ENCODE data around the gene DCLK2. TPM values are rescaled to one million over a fixed set of nuclear protein-coding genes. Genes with fewer than 3 reads are reported as not detected.

The DCLK2 gene
- total and polyA plus RNA-seq, 2 of the 8 experiments (the other 6 are each of a cell fraction or from before 2014, with no cell fraction given): 0.32 to 0.37 TPM

DNA sequence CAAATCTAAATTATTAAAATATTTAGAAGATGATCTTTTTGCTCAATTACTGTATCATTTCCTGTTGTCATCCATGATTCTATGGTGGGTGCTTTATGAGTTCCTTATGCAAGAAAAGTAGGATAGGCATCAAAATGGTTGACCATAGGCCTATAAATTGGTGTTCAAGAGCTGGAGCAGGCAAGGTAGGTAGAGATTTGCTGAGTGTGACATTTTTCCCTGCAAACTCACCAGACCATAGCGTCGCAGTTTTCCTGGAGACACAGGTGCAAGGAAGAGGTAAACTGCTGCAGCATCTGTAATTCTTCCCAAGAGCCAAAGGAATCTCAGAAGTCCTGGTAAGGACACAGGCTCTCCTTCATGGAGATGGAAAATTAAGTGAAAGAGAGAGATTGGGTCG lies 33.7 kb upstream of the DCLK2 start:
- Histone ChIP-seq H3K4me1 (replicated peaks in 1 of 4; ENCODE audit: control insufficient read depth in 3 of 4, insufficient read depth in 4 of 4, low read length in 3 of 4) (peaks cover 0 to 3% (median 1%) of the 10 kb centered on the region in 4 experiments; a peak in 2 of 7 replicates), H2BK5ac (ENCODE audit: low read depth, low read length) (no peak overlapping the region), H3K27me3 (replicated peaks in 1 of 4; ENCODE audit: control insufficient read depth in 3 of 4, extremely low read depth in 1 of 4, insufficient read depth in 3 of 4, low read length in 3 of 4) (no peaks in the 10 kb centered on the region), H3K27ac (ENCODE audit: low read depth, low read length) (no peak overlapping the region), H3K79me2 (ENCODE audit: control insufficient read depth in 1 of 2, insufficient read depth in 2 of 2, low read length in 2 of 2) (no peaks in the 10 kb centered on the region), H4K91ac (replicated peaks; ENCODE audit: insufficient read length, low read length) (no peak overlapping the region), H3K4ac (replicated peaks; ENCODE audit: insufficient read length, low read depth, low read length) (no peak overlapping the region), H3K18ac (ENCODE audit: extremely low read depth, low read length) (no peak overlapping the region), H2AFZ (ENCODE audit: low read length) (no peak overlapping the region), H2BK15ac (ENCODE audit: low read length) (no peak overlapping the region), H4K5ac (ENCODE audit: insufficient read length, low read depth, low read length) (no peak overlapping the region), H3K23ac (ENCODE audit: insufficient read length) (no peak overlapping the region), H2BK120ac (replicated peaks; ENCODE audit: low read depth, low read length) (no peak overlapping the region), H3K4me2 (ENCODE audit: insufficient read depth in 1 of 2, low read depth in 2 of 2, low read length in 2 of 2) (no peak overlapping the region), H3K9ac (replicated peaks in 1 of 4; ENCODE audit: extremely low read depth in 1 of 4, low read depth in 3 of 4, low read length in 3 of 4) (no peak overlapping the region), H4K8ac (ENCODE audit: extremely low read depth, insufficient read depth, low read length) (no peak overlapping the region), H4K20me1 (replicated peaks in 1 of 2; ENCODE audit: control insufficient read depth in 1 of 2, insufficient read depth in 2 of 2, low read length in 2 of 2) (no peaks in the 10 kb centered on the region), H3K9me3 (ENCODE audit: insufficient read depth in 2 of 2, low read depth in 1 of 2, low read length in 1 of 2) (no peaks in the 10 kb centered on the region), H3K14ac (ENCODE audit: insufficient read length) (no peak overlapping the region), H2BK12ac (ENCODE audit: low read depth, low read length) (no peak overlapping the region), H3K23me2 (ENCODE audit: low read depth, low read length) (no peaks in the 10 kb centered on the region), H3K4me3 (ENCODE audit: extremely low read depth in 1 of 4, insufficient read depth in 2 of 4, low read depth in 3 of 4, low read length in 4 of 4) (no peak overlapping the region), H2AK5ac (ENCODE audit: low read depth, low read length) (no peak overlapping the region), H3K79me1 (ENCODE audit: low read depth, low read length) (no peaks in the 10 kb centered on the region), H2BK20ac (ENCODE audit: low read length) (no peak overlapping the region), H3K36me3 (ENCODE audit: control insufficient read depth in 2 of 4, insufficient read depth in 4 of 4, low read length in 3 of 4) (no peaks in the 10 kb centered on the region), H3K56ac (replicated peaks; ENCODE audit: insufficient read length, low read depth, low read length) (no peak overlapping the region)
- ChIA-PET CTCF (ENCODE audit: partially characterized antibody) (no interaction called here), POLR2A (ENCODE audit: partially characterized antibody) (no interaction called here)
- 87% methylated on average over 3 of the region's 3 CpGs; no CpG with 5 or more reads in 1 of the 2 experiments for WGBS, 2 experiments (ENCODE audit: extremely low coverage in 1 of 2, insufficient coverage in 1 of 2, insufficient read length in 1 of 2, insufficient replicate concordance in 2 of 2, low coverage in 1 of 2, low lambda C conversion rate in 2 of 2, missing lambda C conversion rate in 1 of 2)
- TF ChIP-seq MAFK (IDR thresholded peaks at IDR 0.05; ENCODE audit: low read depth, low read length) (0 out of 2 replicates have a peak, but pooled peaks have one; percentile 15), USF2 (IDR thresholded peaks at IDR 0.05; ENCODE audit: low read length) (no peak)
- FAIRE-seq: no peak
- DNase-seq (ENCODE audit: low read depth in 1 of 2, low spot score in 2 of 2): no peak
